PFSK-1 (cell line): Measurements from ENCODE around the gene RNF20.

Source experiments
- FOXP2 ChIP-seq: optimal IDR thresholded peaks from 2 replicates; pipeline ENCODE3; 2011; ENCODE audit warnings: borderline replicate concordance, control low read depth, inconsistent platforms; ENCODE audit not compliant: insufficient read depth; ENCODE audit errors: extremely low read length, extremely low read depth
- POLR2AphosphoS5 ChIP-seq: IDR thresholded peaks from 2 replicates; pipeline ENCODE4 v1.6.1; 2012; ENCODE audit warnings: low read depth, mild to moderate bottlenecking, control low read depth, low read length, moderate library complexity
- REST ChIP-seq, 2 experiments: IDR thresholded peaks; 2 replicates each; pipeline versions ENCODE4 v1.6.1 to v1.8.0; 2011 to 2012; ENCODE audit warnings: low read depth in 2 of 2, low read length in 2 of 2, control low read depth in 1 of 2, inconsistent platforms in 1 of 2, mild to moderate bottlenecking in 1 of 2, moderate library complexity in 1 of 2; ENCODE audit not compliant: insufficient read depth in 1 of 2
- SIN3A ChIP-seq: IDR thresholded peaks from 2 replicates; pipeline ENCODE4 v1.6.1; 2012; ENCODE audit warnings: mild to moderate bottlenecking, low read length, moderate library complexity, borderline replicate concordance; ENCODE audit not compliant: insufficient read depth
- TAF1 ChIP-seq: IDR thresholded peaks from 2 replicates; pipeline ENCODE4 v1.6.1; 2012; ENCODE audit warnings: low read length, control low read depth, borderline replicate concordance; ENCODE audit not compliant: insufficient read depth

Gene RNF20

GRCh38 chr9:101530076-101530711 is 3.5 kb upstream of the RNF20 start:
- no peak for TF ChIP-seq SIN3A

DNA sequence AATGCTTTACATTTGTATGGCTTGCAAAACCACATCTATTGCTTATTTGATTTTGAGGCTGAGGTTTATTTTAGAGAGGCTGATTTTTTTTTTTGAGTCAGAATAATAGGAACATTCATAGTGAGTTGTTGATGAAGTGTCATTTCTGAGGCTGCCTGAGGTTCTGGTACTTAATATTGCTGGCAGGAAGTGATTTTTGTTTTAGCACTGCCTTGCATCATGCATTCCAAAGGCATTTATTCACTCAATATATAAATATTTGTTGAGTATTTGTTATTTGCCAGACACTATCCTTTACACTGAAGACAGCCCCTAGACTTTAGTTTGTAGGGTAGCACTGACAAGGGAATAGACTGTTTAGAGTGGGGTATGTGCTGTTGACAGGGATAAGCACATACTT is 2.7 kb downstream of the RNF20 start:
- TF ChIP-seq TAF1, result no peak
- TF ChIP-seq REST (IDR thresholded peaks at IDR 0.05; ENCODE audit: insufficient read depth in 1 of 2, low read depth in 2 of 2, low read length in 2 of 2), result no peak
- no peak for TF ChIP-seq FOXP2
- TF ChIP-seq POLR2AphosphoS5, result no peak
- no peak for TF ChIP-seq SIN3A

GRCh38 chr9:101536938-101537337 is 3.3 kb downstream of the RNF20 start:
- TF ChIP-seq REST (IDR thresholded peaks at IDR 0.05; ENCODE audit: insufficient read depth in 1 of 2, low read depth in 2 of 2, low read length in 2 of 2) (peak; percentile 83 to 94), SIN3A (no peak)

DNA sequence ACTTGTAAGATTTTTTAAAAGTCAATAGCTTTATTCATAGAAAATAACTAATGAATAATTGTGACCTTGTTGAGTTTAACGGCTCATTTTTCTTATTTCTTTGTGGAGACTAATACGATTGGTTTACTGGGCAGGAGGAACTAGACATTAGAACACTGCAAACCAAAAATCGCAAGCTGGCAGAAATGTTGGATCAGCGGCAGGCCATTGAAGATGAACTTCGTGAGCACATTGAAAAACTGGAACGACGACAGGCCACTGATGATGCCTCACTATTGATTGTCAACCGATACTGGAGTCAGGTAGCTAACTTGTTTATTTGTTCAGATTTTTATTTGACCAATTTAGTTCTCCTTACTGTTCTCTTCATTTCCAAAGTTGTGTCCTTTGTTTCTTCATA is 6.4 kb downstream of the RNF20 start:
- no peak for TF ChIP-seq POLR2AphosphoS5
- TF ChIP-seq REST (IDR thresholded peaks at IDR 0.05; ENCODE audit: insufficient read depth in 1 of 2, low read depth in 2 of 2, low read length in 2 of 2), result no peak
- TF ChIP-seq FOXP2, result no peak
- no peak for TF ChIP-seq TAF1
- no peak for TF ChIP-seq SIN3A

GRCh38 chr9:101543098-101543735 is 9.6 kb downstream of the RNF20 start:
- no peak for TF ChIP-seq REST (IDR thresholded peaks at IDR 0.05; ENCODE audit: insufficient read depth in 1 of 2, low read depth in 2 of 2, low read length in 2 of 2)
- TF ChIP-seq POLR2AphosphoS5, result no peak
- no peak for TF ChIP-seq SIN3A
- no peak for TF ChIP-seq TAF1
- no peak for TF ChIP-seq FOXP2
